ENCODE data around the gene PGBD5.
"Not testable (repeated sequence)": the region's sequence is repeated elsewhere in the genome, so short reads cannot be mapped to it uniquely, and the experiment has no call there.

Gene PGBD5, protein sequence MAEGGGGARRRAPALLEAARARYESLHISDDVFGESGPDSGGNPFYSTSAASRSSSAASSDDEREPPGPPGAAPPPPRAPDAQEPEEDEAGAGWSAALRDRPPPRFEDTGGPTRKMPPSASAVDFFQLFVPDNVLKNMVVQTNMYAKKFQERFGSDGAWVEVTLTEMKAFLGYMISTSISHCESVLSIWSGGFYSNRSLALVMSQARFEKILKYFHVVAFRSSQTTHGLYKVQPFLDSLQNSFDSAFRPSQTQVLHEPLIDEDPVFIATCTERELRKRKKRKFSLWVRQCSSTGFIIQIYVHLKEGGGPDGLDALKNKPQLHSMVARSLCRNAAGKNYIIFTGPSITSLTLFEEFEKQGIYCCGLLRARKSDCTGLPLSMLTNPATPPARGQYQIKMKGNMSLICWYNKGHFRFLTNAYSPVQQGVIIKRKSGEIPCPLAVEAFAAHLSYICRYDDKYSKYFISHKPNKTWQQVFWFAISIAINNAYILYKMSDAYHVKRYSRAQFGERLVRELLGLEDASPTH

GRCh38 chr1:230426246-230427093, at the start of gene PGBD5:
PGBD5 (minus strand) TSS chr1:230426332; CDS start chr1:230425928, 404 bp downstream.
- peak; percentile 99 for DNase-seq (ENCODE audit: low spot score)

- not testable (repeated sequence) for DNase-seq (ENCODE audit: low spot score)
Measured at GRCh38 chr1:230474924-230475323, 48.8 kb upstream of the PGBD5 start.

DNA sequence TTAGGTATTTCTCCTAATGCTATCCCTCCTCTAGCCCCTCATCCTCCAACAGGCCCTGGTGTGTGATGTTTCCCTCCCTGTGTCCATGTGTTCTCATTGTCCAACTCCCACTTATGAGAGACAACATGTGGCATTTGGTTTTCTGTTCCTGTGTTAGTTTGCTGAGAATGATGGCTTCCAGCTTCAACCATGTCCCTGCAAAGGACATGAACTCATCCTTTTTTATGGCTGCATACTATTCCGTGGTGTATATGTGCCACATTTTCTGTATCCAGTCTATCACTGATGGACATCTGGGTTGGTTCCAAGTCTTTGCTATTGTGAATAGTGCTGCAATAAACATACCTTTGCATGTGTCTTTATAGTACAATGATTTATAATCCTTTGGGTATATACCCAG, 44.6 kb upstream of the PGBD5 start:
- not testable (repeated sequence) for DNase-seq (ENCODE audit: low spot score)

DNA sequence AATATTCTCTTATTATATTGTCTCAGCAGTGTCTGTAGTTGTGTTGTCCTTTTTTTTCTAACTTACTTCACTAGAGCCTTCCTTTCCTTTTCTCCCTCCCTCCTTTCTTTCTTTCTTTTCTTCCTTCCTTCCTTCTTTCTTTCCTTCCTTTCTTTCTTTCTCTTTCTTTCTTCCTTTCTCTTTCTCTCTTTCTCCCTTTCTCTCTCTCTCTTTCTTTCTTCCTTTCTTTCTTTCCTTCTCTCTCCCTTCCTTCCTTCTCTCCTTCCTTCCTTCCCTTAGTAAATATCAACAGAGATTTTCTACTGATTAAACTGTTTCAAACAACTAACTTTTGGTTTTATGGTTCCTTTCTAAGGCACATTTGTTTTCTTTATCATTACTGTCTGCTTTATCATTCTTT, 43.1 kb upstream of the PGBD5 start:
- DNase-seq (ENCODE audit: low spot score), result no peak

DNA sequence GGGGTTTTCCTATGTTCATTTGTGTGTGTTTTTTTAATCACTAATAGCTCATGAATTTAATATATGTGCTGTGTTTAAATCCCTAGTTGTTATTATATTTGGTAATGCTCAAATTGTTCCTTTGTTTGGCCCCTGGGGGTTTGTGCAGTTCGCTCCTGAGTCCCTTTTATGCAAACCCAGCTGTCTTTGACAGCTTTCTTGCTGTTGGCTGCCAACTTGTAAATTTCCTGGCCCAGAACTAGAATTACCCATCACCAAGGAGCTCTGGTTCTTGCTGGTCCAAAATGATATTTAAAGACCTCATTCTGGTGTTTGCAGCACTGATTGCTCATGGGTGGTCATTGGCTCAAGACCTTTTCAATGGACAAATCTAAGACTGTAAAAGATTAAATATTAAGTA, 39.6 kb upstream of the PGBD5 start:
- DNase-seq (ENCODE audit: low spot score), result no peak

DNA sequence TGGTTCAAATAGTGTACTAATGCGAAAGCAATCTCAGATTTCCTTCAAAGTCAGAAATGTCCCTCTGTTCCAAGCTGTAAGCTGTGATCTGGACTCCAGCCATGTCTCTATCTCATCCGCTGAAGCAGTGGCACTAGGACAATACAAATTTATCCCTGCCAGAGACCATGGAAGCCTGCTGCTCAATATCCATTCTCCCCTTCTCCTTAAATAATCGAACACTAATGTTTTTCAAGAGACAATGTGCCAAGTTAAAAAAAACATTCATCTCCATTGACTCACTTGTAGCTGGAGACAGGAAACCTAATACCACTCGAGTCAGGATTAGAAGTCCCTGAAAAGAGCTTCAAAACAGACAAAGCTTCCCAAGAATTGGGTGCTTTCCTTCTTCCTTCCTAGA, 38.5 kb upstream of the PGBD5 start:
- DNase-seq (ENCODE audit: low spot score), result no peak

GRCh38 chr1:230463760-230464159, 37.6 kb upstream of the PGBD5 start:
- DNase-seq (ENCODE audit: low spot score), result no peak

DNA sequence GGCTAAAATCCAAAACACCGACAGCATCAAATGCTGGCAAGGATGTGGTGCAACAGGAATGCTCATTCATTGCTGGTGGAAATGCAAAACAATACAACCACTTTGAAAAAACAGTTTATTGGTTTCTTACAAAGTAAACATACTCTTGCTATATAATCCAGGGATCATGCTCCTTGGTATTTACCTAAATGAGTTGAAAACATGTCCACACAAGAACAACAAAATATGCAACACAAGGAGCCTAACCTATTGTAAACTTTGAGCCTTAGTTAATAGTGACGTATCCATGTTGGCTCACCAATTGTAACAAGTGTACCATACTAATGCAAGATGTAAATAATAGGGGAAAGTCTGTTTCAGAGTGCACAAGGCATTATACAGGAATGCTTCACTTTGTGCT, 37.2 kb upstream of the PGBD5 start:
- DNase-seq (ENCODE audit: low spot score), result no peak

DNA sequence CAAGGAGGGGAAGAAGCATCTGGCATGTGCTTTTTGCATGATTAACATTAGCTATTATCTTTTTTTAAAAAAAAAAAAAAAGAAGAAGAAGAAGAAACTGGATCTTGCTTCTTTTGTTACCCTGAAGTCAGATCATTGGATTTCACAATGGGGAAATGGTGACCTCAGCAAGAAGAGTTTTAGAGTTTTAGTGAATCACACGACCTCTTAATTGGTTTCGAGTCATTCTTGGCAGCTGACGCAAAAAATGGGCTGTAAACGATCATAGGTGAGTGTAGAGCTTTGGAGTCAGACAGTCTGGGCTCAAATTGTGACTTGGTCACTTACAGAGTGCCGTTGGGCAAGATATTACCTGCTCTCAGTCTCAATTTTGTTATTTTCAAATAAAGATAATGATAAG, 33.3 kb upstream of the PGBD5 start:
- DNase-seq (ENCODE audit: low spot score), result no peak

GRCh38 chr1:230458509-230458908, 32.4 kb upstream of the PGBD5 start:
- DNase-seq (ENCODE audit: low spot score), result no peak

GRCh38 chr1:230456478-230456877, 30.3 kb upstream of the PGBD5 start:
- DNase-seq (ENCODE audit: low spot score), result no peak

DNA sequence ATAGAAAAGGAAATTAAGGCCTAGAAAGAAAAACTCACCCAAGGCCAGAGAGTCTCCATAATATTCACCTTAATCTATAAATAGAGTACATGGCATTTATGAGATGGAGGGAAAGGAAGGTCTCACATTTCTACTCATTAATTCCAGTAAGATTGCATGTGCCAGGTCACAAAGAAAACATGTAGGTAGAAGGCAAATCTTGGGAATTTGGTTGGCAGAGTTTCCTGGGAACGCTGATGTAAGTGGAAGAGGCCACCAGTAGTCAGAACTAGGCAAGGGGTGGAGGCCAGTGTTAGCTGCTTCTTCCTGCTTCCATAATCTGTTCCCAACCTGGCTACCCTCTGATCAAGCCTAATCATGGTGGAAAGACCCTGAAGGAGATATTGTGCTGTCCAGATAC, 29.2 kb upstream of the PGBD5 start:
- no peak for DNase-seq (ENCODE audit: low spot score)

DNA sequence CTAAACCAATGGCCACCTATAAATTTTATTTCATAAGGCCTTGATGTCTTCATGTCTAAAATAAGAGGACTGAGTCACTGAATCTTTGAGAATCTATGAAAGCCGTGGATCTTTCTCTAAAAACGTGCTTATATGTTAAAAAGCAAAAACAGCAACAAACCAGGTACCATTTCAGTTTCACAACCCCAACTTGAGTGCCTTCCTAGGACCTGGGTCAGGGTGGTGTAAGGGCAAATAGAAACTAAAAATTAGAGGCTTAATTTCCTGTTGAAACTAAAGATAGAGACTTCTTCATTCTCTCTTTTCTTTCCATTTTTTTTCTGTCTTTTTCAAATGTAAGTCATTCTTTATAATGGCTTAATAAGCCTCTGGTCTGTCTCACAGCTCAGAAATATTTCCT, 27.2 kb upstream of the PGBD5 start:
- no peak for DNase-seq (ENCODE audit: low spot score)

DNA sequence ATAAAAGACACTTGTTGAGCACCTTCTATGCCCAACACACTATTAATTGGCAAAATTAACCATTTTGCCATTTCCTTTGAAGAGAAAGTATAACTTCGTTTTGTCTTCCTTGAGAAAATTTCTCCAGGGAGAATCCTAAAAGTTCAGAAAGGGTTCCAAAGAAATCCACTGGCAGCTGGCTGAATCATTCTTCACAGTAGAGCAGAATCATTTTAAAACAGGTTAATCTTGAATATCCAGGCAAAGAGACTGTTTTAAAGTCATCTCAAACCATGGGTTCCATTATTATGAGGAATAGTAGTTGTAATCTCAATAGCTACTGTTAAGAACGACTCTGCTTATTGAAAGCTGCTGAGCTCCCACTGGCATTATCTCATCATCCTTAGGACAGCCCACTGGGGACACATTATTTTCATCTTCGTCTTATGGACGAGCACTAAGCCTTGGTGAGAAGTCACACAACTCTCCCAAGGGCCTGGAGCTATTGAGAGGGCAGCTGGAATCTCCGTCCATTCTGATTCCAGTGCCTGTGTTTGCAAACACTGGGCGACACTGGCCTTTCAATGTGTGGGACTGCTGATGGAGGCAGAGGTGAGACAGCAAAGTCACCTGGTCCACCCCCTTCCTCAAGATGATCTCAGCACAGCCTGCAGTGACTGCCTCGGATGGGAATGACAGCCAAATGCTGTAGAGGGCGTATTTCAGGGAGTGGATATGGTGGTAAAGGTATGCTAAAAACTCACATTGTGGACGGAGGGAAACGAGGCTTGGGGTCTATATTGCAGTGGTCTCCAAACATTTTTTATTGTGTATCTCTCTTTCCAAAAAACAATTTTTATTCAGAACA, 15.3 kb upstream of the PGBD5 start:
- DNase-seq (ENCODE audit: low spot score), result no peak

GRCh38 chr1:230435108-230435507, 9.0 kb upstream of the PGBD5 start:
- DNase-seq (ENCODE audit: low spot score), result no peak

DNA sequence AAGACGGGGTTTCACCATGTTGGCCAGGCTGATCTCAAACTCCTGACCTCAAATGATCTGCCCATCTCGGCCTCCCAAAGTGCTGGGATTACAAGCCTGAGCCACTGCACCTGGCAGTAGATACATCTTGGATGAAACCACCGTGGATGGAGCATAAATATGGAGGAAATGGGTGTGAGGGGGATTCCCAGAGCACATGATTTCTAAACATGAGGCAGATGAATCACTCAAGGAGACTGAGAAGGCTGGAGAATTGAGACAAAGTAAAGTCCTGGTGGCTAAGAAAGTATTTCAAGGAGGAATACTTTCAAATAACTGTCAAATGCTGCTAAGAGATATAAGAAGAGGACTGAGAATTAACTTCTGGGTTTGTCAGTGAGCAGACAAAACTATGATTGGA, 5.4 kb upstream of the PGBD5 start:
- no peak for DNase-seq (ENCODE audit: low spot score)

- no peak for DNase-seq (ENCODE audit: low spot score)
Measured at GRCh38 chr1:230430499-230430898, 4.4 kb upstream of the PGBD5 start.

- DNase-seq (ENCODE audit: low spot score), result no peak
Measured at GRCh38 chr1:230429067-230429735, 3.1 kb upstream of the PGBD5 start.

- no peak for DNase-seq (ENCODE audit: low spot score)
Measured at GRCh38 chr1:230427981-230428380, 1.8 kb upstream of the PGBD5 start.

DNA sequence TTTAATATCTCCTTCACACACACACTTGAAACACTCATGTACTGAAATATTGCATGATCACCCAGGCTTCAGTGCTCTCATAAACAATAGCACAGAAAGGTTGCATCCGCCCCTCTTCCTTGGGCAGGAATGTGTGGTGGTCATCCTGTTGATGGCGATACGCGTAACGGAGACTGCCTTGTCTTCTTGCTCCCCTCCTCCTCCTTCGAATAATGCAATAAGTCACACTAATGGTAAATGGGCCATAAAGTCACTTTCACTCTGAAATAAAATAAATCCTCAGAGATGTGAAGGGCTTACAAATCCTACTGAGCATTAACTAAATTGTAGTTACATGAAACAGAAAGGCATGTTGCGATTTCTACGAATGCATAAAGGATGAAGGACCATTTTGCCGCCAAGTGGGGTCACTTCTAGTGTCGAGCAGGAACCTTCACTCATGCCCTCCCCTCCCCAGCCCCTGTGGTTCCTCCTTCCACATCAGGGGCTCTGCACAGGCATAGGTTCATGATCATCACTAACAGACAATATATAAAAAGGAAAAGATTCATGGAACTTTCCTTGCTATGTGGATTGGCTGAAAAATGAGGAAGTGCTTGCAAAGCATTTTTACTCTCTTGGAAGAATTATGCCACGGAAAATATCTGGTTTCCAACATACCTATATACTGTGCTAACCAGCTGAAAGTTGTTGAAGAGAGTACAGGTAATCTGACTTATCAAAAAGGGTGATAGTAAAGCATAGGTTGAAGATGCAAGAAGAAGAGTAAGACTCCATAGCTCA, 1.2 kb upstream of the PGBD5 start:
- no peak for DNase-seq (ENCODE audit: low spot score)
